OCI-LY7 (cell line): ENCODE results near the gene KLHDC3. TPM values are rescaled to one million over a fixed set of nuclear protein-coding genes. Genes with fewer than 3 reads are reported as not detected.

Experiments
- BruUV-seq: library from RNA; stranded (reverse); fragments of 400-500 nt; replicated peaks from 2 replicates; lab custom pipeline; 2021; lab: Mats Ljungman, UMichigan
- CTCF ChIA-PET: fragments of 300-600 bp; sonication (Branson Sonifier 250); formaldehyde crosslinking; loops from one replicate; lab custom pipeline; 2022; ENCODE audit warnings: antibody characterized with exemption; ENCODE audit not compliant: unreplicated experiment; lab: Charles Lee
- POLR2A ChIA-PET: fragments of 300-600 bp; sonication (Branson Sonifier 250); formaldehyde crosslinking; loops from one replicate; lab custom pipeline; 2022; ENCODE audit warnings: antibody characterized with exemption; lab: Charles Lee
- DNase-seq: peaks from one replicate; pipeline ENCODE4 v3.0.0-alpha.2; 2015; ENCODE audit warnings: low spot score
- H2AFZ ChIP-seq: fragments of 200-600 bp; sonication (generic), shearing (Covaris generic); 2 replicates; pipeline ENCODE4 v1.6.1; 2014; ENCODE audit warnings: mild to moderate bottlenecking, antibody characterized with exemption, low read length, moderate library complexity
- H3K27ac ChIP-seq: fragments of 200-600 bp; sonication (generic); 2 replicates; pipeline ENCODE4 v1.5.1; 2014; ENCODE audit warnings: mixed run types, low read depth, mild to moderate bottlenecking, moderate library complexity, low read length, inconsistent platforms; ENCODE audit not compliant: poor library complexity, severe bottlenecking
- H3K36me3 ChIP-seq: fragments of 200-600 bp; sonication (generic); 2 replicates; pipeline ENCODE4 v1.6.1; 2014; ENCODE audit warnings: mild to moderate bottlenecking, antibody characterized with exemption, low read length, moderate library complexity, mixed read lengths; ENCODE audit not compliant: insufficient read depth
- H3K4me1 ChIP-seq: fragments of 200-600 bp; sonication (generic); 2 replicates; pipeline ENCODE4 v1.5.1; 2014; ENCODE audit warnings: mild to moderate bottlenecking, low read length; ENCODE audit not compliant: insufficient read depth, poor library complexity, severe bottlenecking
- H3K4me2 ChIP-seq: fragments of 200-600 bp; sonication (generic); 2 replicates; pipeline ENCODE4 v1.6.1; 2014; ENCODE audit warnings: mild to moderate bottlenecking, low read length
- H3K4me3 ChIP-seq: fragments of 200-600 bp; sonication (generic); 2 replicates; pipeline ENCODE4 v1.5.1; 2014; ENCODE audit warnings: mild to moderate bottlenecking, low read depth, low read length; ENCODE audit not compliant: poor library complexity, severe bottlenecking
- H3K79me2 ChIP-seq: fragments of 200-600 bp; sonication (generic); 2 replicates; pipeline ENCODE4 v1.6.1; 2016; ENCODE audit warnings: low read depth, mild to moderate bottlenecking, low read length, moderate library complexity, mixed read lengths; ENCODE audit not compliant: insufficient read depth
- H3K9me2 ChIP-seq: fragments of 200-600 bp; sonication (generic); 2 replicates; pipeline ENCODE4 v1.6.1; 2016; ENCODE audit warnings: mild to moderate bottlenecking, low read length, mixed read lengths; ENCODE audit not compliant: insufficient read depth
- H3K9me3 ChIP-seq: fragments of 200-600 bp; sonication (generic); 2 replicates; pipeline ENCODE4 v1.6.1; 2014; ENCODE audit warnings: mild to moderate bottlenecking, mixed run types, low read length, mixed read lengths
- H4K20me1 ChIP-seq: fragments of 200-600 bp; sonication (generic); 2 replicates; pipeline ENCODE4 v1.6.1; 2014; ENCODE audit warnings: mild to moderate bottlenecking, antibody characterized with exemption, low read length, moderate library complexity, mixed read lengths; ENCODE audit not compliant: insufficient read depth
- EZH2phosphoT487 ChIP-seq: fragments of 200-600 bp; sonication (generic); IDR thresholded peaks from 2 replicates; pipeline ENCODE4 v1.6.1; 2018; ENCODE audit warnings: low read depth, borderline replicate concordance, mild to moderate bottlenecking, mixed run types, antibody characterized with exemption, low read length, moderate library complexity, mixed read lengths
- intact Hi-C: fragments of 100-400 bp; cut with micrococcal nuclease; formaldehyde crosslinking; loops from one replicate; pipeline ENCODE4 v1.10.0; 2022; ENCODE audit not compliant: unreplicated experiment
- total RNA-seq, 2 experiments: library from RNA; depleted of rRNA in 1 of 2; stranded (reverse); fragments of >200 nt in 1 of 2; shearing (Covaris generic) in 1 of 2; gene quantifications; 2 replicates each; pipeline ENCODE4 v1.2.3, GENCODE V29; 2014 to 2022
- TF ChIP-seq, protein P1 (sequence below): fragments of 200-600 bp; sonication (generic); conservative IDR thresholded peaks from 2 replicates; pipeline ENCODE4 v1.5.1; 2014; ENCODE audit warnings: mild to moderate bottlenecking, antibody characterized with exemption, low read length, moderate library complexity, mixed read lengths

The KLHDC3 gene
- total RNA-seq, 2 experiments from 2014 or later = 89.9 to 91.4 TPM

- Histone ChIP-seq H3K79me2 (peaks cover 22% of the 10 kb centered on the region; the same call in 1 of the 2 replicates), H3K9me3 (no peaks in the 10 kb centered on the region), H3K4me3 (peak overlapping the region; percentile 88), H3K9me2 (no peaks in the 10 kb centered on the region), H3K4me2 (peak overlapping the region; percentile 82), H2AFZ (peak overlapping the region; percentile 85; the same call in 1 of the 2 replicates), H4K20me1 (no peaks in the 10 kb centered on the region), H3K4me1 (peaks cover 23% of the 10 kb centered on the region), H3K36me3 (peaks cover 22% of the 10 kb centered on the region), H3K27ac (peak overlapping the region; percentile 50)
- ChIA-PET POLR2A (interaction anchor here (0.5 to 2.6 kb wide), 7 partner anchors 14 to 1209 kb away, joined by 3 to 18 read pairs (median 3); partner anchors contain the start of genes CNPY3, KLC4, KLHDC3 and MRPL2), CTCF (no interaction called here)
- TF ChIP-seq, protein P1, sequence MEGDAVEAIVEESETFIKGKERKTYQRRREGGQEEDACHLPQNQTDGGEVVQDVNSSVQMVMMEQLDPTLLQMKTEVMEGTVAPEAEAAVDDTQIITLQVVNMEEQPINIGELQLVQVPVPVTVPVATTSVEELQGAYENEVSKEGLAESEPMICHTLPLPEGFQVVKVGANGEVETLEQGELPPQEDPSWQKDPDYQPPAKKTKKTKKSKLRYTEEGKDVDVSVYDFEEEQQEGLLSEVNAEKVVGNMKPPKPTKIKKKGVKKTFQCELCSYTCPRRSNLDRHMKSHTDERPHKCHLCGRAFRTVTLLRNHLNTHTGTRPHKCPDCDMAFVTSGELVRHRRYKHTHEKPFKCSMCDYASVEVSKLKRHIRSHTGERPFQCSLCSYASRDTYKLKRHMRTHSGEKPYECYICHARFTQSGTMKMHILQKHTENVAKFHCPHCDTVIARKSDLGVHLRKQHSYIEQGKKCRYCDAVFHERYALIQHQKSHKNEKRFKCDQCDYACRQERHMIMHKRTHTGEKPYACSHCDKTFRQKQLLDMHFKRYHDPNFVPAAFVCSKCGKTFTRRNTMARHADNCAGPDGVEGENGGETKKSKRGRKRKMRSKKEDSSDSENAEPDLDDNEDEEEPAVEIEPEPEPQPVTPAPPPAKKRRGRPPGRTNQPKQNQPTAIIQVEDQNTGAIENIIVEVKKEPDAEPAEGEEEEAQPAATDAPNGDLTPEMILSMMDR = no peak
- TF ChIP-seq EZH2phosphoT487 = no peak
- no TSS peak for BruUV-seq
- DNase-seq = peak; percentile 32
- intact Hi-C loops = no loop called here
These were observed 35.6 kb upstream of the KLHDC3 start for GRCh38 chr6:42978487-42978838.

DNA sequence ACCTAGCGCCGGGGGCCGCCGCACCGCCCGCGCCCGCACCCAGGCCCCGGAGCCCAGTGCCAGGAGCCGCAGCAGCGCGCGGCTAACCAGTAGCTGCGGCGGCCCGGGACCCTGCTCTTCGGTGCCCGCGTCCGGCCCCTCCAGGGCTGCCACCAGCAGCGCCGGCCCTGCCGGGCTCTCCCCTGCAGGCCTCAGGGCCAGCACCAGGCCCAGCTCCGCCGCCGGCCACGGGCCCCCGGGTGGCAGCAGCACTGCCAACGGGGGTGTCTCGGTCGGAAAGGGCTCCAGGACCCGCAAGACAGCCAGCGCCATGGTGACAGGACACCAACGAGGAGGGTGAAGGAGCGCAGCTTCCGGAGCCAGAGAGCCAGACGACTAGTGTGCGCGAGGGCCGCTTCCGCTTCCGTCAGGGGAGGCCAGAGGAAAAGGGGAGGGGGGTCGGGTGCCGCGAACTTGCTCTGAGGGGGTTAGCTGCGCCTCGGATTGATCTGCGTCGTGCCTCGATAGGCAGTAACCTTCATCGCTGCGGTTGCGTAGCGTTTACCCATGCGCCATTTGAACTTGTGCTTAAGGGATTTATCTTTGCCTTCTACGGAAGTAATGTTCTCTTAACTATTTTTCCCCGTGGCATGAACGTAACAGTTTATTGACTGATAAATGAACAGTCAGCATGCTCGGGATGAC is 35.1 kb upstream of the KLHDC3 start, which contains the start of gene PEX6:
TSS of gene PEX6 (minus strand) at position 343 of the 684 bp plus-strand sequence. CDS start at position 312, 31 bp downstream.
- DNase-seq = peak; percentile 96
- ChIA-PET POLR2A (interaction anchor here (0.5 to 2.6 kb wide), 10 partner anchors 12 to 1209 kb away, joined by 3 to 18 read pairs (median 4); partner anchors contain the start of genes CNPY3, KLC4, KLHDC3 and MRPL2), CTCF (interaction anchor here (1.2 kb wide), 1 partner anchor 35 kb away, joined by 3 read pairs; the partner anchor contains the start of genes KLHDC3 and MEA1)
- peaks cover 28% of the 10 kb centered on the region for H3K4me1 ChIP-seq
- peak within 1 kb of the TSS; percentile 82 for H3K4me2 ChIP-seq
- H2AFZ ChIP-seq = peak within 1 kb of the TSS; percentile 85
- peak within 1 kb of the TSS; percentile 88 for H3K4me3 ChIP-seq
- intact Hi-C loops = loop anchor here (1.0 kb wide), 1 partner anchor 50 kb away; the partner anchor contains the start of gene CNPY3
- peaks cover 22% of the 10 kb centered on the region; the same call in 1 of the 2 replicates for H3K79me2 ChIP-seq
- no peaks in the 10 kb centered on the region for H4K20me1 ChIP-seq
- peak within 1 kb of the TSS; percentile 50 for H3K27ac ChIP-seq
- TF ChIP-seq, protein P1 = no peak
- H3K36me3 ChIP-seq = peaks cover 21% of the 10 kb centered on the region
- H3K9me3 ChIP-seq = no peaks in the 10 kb centered on the region
- H3K9me2 ChIP-seq = no peaks in the 10 kb centered on the region
- no TSS peak for BruUV-seq
